ENCODE measurements around the gene KPNA3.
"Not testable (repeated sequence)": the region's sequence is repeated elsewhere in the genome, so short reads cannot be mapped to it uniquely, and the experiment has no call there.

Gene KPNA3

DNA sequence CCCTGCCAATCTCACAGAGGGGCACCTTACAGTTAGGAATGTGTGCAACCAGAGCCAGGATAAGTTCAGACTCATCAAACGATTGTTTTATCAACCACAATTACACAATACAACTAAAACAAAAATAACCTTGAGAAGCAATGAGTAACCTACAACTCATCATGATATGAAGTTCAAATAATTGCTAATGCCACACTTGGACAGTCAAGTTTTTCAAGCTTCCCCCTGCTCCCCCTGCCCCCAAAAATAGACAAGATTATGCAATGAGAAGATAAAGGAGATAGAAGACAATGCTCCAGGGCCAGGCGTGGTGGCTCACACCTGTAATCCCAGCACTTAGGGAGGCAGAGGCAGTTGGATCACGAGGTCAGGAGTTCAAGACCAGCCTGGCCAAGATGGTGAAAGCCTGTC, 13.6 kb upstream of the KPNA3 start:
- no peak for DNase-seq

DNA sequence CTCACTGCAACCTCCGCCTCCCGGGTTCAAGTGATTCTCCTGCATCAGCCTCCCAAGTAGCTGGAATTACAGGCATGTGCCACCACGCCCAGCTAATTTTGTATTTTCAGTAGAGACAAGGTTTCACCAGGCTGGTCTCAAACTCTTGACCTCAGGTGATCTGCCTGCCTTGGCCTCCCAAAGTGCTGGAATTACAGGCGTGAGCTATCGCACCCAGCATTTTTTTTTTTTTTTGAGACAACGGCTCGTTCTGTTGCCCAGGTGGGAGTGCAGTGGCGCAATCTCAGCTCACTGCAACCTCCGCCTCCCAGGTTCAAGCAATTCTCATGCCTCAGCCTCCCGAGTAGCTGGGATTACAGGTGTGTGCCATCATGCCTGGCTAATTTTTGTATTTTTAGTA, 10.6 kb upstream of the KPNA3 start:
- DNase-seq = not testable (repeated sequence)

DNA sequence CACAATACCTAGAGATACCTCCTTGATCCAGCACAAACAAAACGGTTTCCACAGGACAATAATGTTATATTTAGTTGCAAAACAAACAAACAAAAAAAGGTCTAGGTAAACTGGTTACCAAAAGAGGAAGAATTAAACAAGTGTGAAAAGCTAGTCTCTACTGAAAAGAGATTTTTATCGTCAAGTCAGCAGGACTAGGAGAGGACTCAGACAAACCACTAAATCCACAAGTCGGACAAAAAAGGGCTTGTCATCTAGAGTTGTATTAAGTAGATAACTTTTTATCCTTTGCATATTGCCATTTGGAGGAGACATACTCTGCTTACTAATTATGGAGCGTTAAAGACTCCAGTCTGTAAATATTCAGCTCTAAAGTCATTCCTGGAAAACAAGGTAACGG, 9.9 kb upstream of the KPNA3 start:
- DNase-seq = no peak

DNA sequence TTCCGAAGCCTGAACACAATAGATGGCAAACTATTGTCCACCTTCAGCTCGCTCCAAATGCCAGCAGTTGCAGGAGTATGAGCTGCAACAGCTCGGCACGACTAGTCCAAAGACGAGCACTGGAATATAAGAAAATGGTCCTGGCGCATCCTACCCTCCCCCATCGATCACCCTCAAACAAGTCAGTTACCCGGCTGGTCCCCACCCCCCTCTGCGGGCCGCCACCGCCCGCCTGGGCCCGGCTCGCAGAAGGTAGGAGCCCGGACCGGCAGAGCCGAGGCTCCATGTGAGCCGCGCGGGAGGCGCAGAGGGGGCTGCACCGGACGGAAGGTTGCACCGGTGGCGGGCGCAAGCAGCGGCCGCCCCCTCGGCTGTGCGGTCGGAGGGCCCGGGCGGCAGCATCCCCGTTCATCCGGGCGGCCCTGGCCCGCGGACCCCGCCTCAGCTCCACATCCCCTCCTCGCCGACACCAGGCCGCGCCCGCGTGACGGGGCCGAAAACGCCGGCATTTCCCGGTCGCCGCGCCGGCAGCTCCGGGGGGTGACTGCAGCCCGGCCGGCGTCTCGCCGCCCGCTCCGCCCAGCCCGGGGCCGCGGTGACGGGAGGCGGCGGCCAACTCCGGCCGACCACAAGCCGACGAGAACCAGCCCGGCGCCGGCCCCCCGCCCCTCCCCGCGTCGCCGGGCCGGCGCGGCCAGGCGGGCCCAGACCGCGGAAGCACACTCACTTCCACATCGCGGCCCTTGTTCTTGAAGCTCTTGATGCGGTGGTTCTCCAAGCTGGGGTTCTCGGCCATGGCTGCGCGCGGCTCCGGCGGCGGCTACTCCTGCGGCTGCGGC, 552 bp downstream of the KPNA3 start:
- DNase-seq = peak; percentile 59

DNA sequence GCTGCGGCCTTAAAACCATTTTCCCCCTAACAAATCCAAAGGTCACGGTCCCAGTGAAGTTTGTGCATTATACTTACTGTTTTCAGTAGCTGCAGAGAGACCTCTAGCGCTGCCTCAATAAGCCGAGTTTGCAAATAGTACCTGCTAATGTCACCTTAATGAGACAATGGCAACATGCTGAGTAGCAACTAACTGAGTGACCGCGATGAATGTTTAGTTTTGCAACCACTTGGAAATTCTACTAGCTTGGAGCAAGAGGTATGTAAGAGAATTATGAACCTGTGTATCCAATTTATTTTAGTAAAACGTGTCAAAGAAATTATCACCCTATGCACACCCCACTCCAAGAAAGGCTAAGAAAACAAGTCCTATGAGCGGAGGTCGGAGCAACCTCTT, 1.2 kb downstream of the KPNA3 start:
- no peak for DNase-seq

DNA sequence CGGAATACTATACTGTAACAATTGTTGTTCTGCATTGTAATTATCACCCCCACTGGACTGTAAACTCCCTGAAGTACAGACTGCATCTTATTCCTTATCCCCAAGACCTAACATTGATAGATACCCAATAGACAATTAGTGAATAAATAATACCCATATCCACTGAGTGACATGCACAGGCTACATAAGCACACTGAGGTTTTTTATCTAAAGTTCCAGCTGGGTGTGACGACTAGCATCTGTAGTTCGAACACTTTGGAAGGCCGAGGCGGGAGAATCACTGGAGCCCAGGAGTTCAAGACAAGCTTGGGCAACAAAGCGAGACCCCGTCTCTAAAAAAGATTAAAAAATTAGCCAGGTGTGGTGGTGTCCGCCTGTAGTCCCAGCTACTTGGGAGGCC, 2.5 kb downstream of the KPNA3 start:
- DNase-seq = no peak

DNA sequence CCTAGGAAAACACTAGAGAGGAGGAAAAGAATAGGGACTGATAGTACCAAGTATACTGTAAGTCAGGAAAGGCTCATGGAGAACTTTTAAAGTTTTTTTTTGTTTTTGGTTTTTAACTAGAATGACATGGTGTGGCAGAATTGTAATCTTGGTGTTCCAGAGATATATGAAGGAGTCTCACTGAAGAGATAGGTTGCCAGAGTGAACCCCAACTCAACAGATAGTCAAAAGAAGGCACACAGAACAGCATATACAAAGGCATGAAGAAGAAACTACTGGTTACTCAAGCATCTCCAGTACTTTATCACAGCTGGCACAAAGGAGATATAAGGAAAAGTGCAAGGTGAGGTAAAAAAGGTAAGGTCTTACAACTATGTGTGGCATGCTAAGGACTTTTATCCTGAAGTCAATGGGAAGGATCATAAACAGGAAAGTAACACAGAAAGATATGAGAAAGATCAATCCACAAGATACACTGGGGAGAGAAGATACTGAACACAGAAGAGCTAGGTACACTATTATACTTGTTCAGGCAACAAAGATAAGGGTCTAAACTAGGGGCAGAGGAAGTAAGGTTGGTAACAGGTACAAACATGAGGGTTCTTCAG, 6.0 kb downstream of the KPNA3 start:
- DNase-seq = no peak

DNA sequence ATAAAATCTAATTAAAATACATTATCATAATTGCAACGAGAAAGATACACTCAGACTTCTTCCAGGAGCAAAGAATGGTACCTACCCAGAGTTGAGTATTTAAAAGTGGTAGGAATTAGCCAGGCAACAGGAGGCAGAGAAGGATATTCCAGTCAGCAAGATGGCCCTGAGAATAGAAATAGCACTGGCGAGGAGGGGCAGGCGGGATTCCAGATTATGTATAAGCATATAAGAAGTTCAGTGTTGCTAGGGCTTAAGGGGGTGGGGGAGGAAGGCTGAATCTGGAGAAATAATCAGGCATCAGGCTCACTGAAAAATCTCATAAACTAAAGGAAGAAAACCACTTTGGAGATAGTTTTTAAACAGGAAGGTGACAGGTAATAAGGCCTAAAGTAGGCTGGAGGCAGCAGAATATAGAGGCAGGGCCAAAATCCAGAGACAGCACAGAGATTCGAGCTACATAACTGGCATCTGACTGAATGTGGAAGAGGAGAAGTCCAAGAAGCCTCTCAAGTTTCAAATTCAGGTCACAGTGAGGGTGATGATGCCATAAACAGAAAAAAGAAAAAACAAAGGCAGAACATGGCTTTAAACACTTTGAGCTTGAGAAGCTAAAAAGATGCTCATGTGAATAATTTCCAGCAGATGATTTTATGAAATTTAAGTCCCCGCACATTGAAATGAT, 7.5 kb downstream of the KPNA3 start:
- no peak for DNase-seq

DNA sequence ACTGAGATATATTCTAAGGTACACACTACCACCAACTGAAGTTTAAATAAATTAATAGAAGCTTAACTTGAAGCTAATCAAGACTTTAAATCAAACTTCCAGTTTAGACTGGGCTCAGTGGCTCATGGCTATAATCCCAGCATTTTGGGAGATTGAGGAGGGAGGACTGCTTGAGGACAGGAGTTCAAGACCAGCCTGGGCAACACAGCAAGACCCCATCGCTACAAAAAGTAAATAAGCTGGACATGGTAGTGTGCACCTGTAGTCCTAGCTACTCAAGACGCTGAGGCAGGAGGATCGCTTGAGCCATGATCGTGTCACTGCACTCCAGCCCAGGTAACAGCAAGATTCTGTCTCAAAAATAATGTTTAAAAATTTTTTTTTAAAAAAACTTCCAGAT, 8.6 kb downstream of the KPNA3 start:
- DNase-seq = no peak

DNA sequence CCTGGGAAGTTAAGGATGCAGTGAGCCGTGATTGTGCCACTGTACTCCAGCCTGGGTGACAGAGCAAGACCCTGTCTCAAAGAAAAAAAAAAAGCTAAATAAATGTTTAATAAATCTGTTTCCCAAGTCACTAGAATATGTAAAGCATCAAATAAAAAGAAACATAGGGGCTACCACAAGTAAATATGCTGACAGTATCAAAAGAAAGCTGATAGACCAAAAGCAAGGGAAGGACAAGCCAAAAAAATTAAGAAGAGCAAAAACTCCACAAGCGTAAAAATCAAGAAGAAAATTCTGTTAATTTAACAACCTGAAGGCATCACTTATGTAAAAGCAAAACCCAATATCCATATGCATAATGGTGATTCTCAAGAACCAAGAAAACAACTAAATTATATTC, 9.7 kb downstream of the KPNA3 start:
- no peak for DNase-seq

DNA sequence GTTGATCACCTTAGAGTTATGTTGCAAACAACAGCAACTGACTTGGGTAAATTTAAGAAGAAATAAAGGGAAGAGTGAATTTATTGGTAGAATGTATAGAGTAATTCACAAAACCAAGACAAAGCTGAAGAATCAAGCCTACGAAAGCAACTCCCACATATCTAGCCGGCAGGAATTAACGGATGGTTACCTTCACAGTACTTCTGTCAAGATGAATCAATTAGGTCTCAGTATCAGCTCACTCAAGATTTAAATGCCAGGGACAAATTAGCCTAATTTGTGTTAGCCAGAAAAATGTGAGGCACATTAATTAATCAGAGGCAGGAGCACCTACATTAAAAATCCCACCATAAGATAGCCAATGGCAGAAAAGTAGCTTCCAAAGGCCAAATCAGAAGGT, 10.7 kb downstream of the KPNA3 start:
- DNase-seq = no peak

DNA sequence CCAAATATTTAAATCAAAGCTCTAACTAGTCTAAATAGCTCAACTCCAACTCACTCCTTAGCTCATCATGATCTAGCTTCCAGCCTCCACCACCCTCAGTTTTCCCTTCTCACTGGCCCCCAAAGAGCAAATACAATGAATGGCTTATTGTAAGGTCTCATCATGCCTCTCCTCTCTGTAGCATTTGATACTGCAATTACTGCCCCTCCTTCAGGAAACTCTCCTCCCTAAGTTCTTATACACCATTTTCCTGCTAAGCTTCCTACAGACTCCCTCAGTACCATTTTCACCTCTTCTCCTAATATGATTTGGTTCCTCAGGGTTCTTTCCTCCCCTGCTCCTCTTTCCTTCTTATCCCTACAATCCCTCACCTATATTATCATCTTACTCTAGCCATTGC, 12.8 kb downstream of the KPNA3 start:
- no peak for DNase-seq

DNA sequence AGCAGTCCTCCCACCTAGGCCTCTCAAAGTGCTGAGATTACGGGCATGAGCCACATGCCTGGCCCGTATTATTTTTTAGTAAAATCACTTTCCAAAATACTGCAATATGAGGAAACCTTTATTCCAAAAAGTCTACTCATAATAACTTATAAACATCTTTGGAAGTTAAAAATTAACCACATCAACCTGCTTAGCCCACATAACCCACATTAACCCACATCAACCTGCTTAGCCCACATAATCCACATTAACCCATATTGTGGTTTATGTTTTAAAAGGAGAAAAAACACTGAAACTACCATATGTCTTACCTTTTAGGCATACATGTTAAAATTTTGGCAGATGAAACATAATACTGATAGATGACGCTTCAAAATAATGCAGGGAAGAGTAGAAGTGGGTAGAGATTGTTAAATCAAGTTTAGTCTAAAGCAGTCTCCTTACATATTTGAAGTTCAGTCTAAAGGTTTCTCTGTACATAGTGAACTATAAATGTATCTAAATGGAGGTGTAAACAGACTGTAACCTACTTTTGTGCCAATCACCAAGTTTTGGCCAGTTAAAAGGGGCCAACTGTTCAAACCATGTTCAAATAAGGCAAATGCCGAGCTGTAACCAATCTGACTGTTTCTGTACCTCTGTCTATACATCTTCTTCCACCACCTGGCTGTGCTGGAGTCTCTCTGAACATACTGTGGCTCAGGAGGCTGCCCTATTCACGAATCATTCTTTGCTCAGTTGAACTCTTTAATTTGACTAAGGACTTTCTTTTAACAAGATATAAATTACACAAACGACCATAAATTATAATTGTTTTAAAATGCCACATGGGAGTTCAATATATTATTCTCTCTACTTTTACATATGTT, 14.5 kb downstream of the KPNA3 start:
- DNase-seq = no peak

DNA sequence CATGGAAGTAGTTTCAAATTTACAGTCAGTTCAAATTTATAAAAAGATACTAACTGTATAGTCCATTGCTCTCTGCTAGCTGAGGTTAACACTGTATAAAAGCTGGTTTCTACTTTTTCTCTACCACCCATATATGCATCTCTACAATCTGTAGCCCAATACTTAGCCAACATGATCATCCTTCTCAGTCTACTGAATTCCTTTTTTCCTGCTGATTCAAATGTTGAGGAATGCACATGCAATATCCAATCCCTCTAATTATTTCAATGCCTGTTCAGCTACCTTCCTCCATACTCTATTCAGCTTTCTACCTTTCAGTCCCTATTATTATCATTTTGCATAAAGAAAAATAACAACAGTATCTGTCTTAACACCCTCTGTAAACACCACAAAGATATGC, 15.6 kb downstream of the KPNA3 start:
- no peak for DNase-seq

DNA sequence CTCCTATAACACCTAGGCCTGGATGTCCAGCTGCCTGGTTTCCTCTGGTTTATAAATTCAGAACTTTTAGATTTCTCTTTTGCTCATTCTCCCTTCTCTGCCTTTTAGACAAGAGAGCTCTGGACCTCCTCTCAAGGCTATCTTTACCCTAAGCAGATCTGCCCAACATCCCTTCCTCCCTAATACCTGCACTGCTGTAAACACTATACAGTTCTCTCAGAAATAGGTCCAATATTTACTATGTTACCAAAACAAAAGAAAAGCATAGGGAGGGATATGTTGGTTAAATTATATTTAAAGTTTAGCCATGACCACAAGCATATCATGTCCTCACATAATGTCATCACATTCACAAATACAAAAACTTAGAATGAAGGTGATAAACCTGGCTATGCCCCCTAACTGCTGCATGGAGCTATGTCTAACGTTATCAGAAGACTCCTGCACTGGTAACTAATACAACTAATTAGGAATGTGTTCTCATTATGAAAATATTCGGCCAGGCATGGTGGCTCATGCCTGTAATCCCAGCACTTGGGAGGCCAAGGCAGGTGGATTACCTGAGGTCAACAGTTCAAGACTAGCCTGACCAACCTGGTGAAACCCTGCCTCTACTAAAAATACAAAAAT, 18.0 kb downstream of the KPNA3 start:
- DNase-seq = no peak

DNA sequence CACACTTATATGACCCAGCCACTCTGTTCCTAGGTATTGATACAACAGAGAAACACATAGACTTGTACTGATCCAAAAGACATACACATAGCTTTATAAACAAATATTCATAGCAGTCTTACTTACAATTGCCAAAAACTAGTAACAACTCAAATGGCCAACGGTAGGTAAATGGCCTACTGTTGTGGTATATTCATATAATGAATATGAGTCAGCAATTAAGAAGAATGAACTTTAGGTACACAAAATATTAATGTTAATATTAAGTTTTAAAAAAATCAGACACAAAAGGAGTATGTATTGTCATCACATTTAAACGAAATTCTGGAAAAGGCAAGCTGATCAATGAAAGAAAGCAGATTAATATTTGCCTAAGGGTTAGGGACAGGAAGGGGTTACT, 19.7 kb downstream of the KPNA3 start:
- DNase-seq = no peak

DNA sequence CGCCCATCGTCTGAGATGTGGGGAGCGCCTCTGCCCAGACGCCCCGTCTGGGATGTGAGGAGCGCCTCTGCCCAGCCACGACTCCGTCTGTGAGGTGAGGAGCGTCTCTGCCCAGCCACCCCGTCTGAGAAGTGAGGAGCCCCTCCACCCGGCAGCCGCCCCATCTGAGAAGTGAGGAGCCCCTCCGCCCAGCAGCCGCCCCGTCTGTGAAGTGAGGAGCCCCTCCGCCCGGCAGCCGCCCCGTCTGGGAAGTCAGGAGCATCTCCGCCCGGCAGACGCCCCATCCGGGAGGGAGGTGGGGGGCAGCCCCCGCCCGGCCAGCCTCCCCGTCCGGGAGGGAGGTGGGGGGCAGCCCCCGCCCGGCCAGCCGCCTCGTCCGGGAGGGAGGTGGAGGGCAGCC, 30.7 kb downstream of the KPNA3 start:
- DNase-seq = not testable (repeated sequence)

DNA sequence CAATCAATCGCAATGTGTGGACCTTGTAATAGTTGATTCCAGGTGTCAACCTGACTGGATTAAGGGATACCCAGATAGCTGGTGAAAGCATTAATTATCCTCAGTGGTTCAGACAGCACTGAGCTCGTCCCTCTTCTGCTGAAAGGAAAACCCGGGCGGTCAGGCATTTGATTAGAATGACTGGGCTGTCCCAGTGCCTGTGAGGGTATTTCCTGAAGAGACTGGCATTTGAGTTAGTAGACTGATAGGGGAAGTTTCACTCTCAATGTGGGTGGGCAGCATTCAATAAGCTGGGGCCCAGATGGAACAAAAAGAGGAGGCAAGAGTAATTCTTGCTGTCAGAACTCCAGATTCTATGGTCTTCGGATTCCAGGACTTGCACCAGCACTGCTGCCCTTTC, 31.9 kb downstream of the KPNA3 start:
- DNase-seq = no peak

DNA sequence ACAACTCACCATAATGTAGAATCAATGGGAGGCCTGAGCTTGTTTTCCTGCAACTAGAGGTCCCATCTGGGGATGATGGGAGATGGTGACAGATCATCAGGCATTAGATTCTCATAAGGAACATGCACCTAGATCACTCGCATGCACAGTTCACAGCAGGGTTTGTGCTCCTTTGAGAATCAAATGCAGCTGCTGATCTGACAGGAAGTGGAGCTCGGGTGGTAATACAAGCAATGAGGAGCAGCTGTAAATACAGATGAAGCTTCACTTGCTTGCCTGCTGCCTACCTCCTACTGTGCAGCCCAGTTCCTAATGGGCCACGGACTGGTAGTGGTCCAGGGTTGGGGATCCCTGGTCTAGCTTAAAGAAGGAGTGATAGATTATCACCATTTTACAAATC, 33.0 kb downstream of the KPNA3 start:
- DNase-seq = no peak

DNA sequence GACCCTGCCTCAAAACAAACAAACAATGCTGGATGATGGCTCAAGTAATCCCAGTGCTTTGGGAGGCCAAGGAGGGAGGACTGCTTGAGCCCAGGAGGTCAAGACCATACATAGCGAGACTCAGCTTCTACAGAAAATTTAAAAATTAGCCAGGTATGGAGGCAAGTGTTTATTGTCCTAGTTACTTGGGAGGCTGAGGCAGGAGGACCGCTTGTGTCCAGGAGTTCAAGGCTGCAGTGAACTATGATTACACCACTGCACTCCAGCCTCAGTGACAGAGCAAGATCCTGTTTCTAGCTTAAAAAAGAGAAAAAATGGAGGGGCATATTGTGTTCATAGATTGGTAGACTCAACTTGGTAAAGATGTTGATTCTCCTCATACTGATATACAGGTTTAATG, 36.2 kb downstream of the KPNA3 start:
- DNase-seq = no peak

DNA sequence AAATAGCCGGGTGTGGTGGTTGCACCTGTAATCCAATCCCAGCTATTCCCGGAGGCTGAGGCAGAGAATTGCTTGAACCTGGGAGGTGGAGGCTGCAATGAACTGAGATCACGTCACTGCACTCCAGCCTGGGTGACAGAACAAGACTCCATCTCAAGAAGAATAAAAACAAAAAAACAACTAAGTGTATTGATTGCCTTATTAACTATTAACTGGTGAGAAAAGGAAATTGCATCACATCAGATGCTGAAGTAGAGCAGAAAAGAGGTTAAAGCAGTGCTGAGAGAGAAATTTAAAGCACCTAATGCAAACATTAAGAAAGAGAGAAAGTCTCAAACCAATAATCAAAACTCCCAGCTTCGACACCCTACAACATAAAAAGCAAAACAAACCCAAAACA, 38.3 kb downstream of the KPNA3 start:
- no peak for DNase-seq

DNA sequence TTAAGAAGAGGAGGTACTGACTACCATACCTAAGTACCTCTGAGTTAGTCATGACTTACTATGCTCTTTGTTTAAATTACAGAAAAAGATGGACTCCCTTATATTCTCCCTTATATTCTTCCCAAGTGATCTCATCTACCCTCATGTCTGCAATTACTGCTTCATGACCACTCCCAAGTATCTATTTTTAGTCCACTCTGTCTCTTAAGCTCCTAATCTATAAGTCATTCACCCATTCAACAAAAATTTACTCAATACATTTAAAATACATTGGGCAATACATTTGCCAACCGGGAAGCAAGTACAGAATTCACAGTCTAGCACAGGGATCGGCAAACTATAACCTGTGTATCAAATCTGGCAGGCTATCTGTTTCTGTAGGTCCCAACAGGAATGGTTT, 42.6 kb downstream of the KPNA3 start:
- DNase-seq = no peak

DNA sequence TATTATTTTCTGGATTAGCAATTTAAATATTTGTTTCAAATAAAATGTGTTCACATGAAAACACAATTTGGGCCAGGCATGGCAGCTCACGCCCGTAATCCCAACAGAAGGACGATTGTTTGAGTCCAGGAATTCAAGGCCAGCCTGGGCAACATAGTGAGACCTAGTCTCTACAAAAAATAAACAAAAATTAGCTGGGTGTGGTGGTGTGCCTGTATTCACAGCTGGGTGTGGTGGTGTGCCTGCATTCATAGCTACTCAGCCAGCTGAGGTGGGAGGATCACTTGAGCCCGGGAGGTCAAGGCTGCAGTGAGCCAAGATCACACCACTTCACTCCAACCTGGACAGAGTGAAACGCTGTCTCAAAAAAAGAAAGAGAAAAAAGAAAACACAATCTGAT, 46.4 kb downstream of the KPNA3 start:
- no peak for DNase-seq

All from stimulated activated CD4-positive, alpha-beta T cell treated with anti-CD3 and anti-CD28 coated beads, Interleukin-4, amount 100 ng/mL, for 1 hour (primary cell).